A673 (cell line): ENCODE measurements around the gene MYO5B. TPM values are rescaled to one million over a fixed set of nuclear protein-coding genes. Genes with fewer than 3 reads are reported as not detected.
"Not testable (repeated sequence)": the region's sequence is repeated elsewhere in the genome, so short reads cannot be mapped to it uniquely, and the experiment has no call there.

Experiments
- BruUV-seq: library from RNA; stranded (reverse); fragments of 400-500 nt; replicated peaks from 2 replicates; lab custom pipeline; 2021; lab: Mats Ljungman, UMichigan
- CTCF ChIA-PET: fragments of 300-600 bp; sonication (Branson Sonifier 250); formaldehyde crosslinking; loops from one replicate; lab custom pipeline; 2022; ENCODE audit warnings: antibody characterized with exemption; lab: Charles Lee
- POLR2A ChIA-PET: fragments of 300-600 bp; sonication (Branson Sonifier 250); formaldehyde crosslinking; loops from one replicate; lab custom pipeline; 2022; ENCODE audit warnings: antibody characterized with exemption; ENCODE audit not compliant: low non-redundant PET; lab: Charles Lee
- DNase-seq: peaks from one replicate; pipeline ENCODE4 v3.0.0-alpha.2; 2015; ENCODE audit warnings: low spot score
- H3K27ac ChIP-seq: fragments of 200-600 bp; sonication (generic); 2 replicates; pipeline ENCODE4 v1.5.1; 2016; ENCODE audit warnings: mixed run types, low read depth, mild to moderate bottlenecking, mixed read lengths, antibody characterized with exemption, low read length; ENCODE audit not compliant: poor library complexity, severe bottlenecking
- H3K27me3 ChIP-seq: fragments of 200-600 bp; sonication (generic); replicated peaks from 2 replicates; pipeline ENCODE4 v1.6.1; 2017; ENCODE audit warnings: mixed run types, low read depth, mild to moderate bottlenecking, mixed read lengths, antibody characterized with exemption, low read length; ENCODE audit not compliant: insufficient read depth, poor library complexity
- H3K36me3 ChIP-seq: fragments of 200-600 bp; sonication (generic); 2 replicates; pipeline ENCODE4 v1.6.1; 2016; ENCODE audit warnings: mixed run types, mild to moderate bottlenecking, mixed read lengths, antibody characterized with exemption, low read length; ENCODE audit not compliant: insufficient read depth, poor library complexity, severe bottlenecking
- H3K4me1 ChIP-seq: fragments of 200-600 bp; sonication (generic); 2 replicates; pipeline ENCODE4 v1.6.1; 2017; ENCODE audit warnings: mixed run types, mild to moderate bottlenecking, mixed read lengths, antibody characterized with exemption, low read length; ENCODE audit not compliant: insufficient read depth, poor library complexity, severe bottlenecking
- H3K4me3 ChIP-seq: fragments of 200-600 bp; sonication (generic); 2 replicates; pipeline ENCODE4 v1.5.1; 2016; ENCODE audit warnings: low read depth, mixed run types, mild to moderate bottlenecking, mixed read lengths, low read length; ENCODE audit not compliant: poor library complexity, severe bottlenecking
- H3K9me3 ChIP-seq: fragments of 200-600 bp; sonication (generic); 2 replicates; pipeline ENCODE4 v1.6.1; 2016; ENCODE audit warnings: mixed run types, low read depth, mild to moderate bottlenecking, mixed read lengths, antibody characterized with exemption, low read length; ENCODE audit not compliant: poor library complexity, severe bottlenecking
- EZH2 ChIP-seq: fragments of 200-600 bp; sonication (generic); IDR thresholded peaks from 2 replicates; pipeline ENCODE4 v1.6.1; 2017; ENCODE audit warnings: borderline replicate concordance, low read depth, mild to moderate bottlenecking, mixed read lengths, antibody characterized with exemption, low read length; ENCODE audit not compliant: poor library complexity, severe bottlenecking
- intact Hi-C: fragments of 100-400 bp; cut with micrococcal nuclease; formaldehyde crosslinking; loops from one replicate; pipeline ENCODE4 v1.10.0; 2022; ENCODE audit not compliant: unreplicated experiment
- total RNA-seq: library from RNA; stranded (reverse); gene quantifications from 2 replicates; pipeline ENCODE4 v1.2.3, GENCODE V29; 2021
- TF ChIP-seq, protein P1 (sequence below): fragments of 300-800, 200-600 bp; sonication (generic); conservative IDR thresholded peaks from 2 replicates; pipeline ENCODE4 v1.5.1; 2017; ENCODE audit warnings: low read depth, mild to moderate bottlenecking, antibody characterized with exemption, low read length, moderate library complexity, mixed read lengths

Gene MYO5B
- total RNA-seq, 1 experiment from 2014 or later = 0.30 TPM

DNA sequence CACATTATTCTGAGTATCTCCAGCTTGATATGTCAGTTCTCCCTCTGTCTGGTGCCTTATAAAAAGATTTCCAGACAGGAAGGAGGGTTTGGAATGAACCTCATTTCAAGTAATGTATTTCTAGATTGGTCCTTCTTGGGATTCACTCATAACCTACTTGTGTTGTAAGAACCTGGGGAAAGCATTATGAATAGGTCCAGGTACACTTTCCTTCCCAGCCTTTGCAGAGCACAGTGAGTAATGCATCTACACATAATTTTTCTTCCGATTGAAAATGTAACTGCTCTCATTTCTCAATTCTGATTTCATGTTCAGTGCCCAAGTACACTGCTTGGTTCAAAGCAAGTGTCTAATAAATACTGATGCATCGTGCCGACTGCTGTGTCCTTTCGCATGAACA, 356.6 kb downstream of the MYO5B start:
- Histone ChIP-seq H3K4me1 (no peaks in the 10 kb centered on the region), H3K27ac (no peak overlapping the region), H3K27me3 (no peaks in the 10 kb centered on the region), H3K4me3 (no peak overlapping the region), H3K9me3 (no peaks in the 10 kb centered on the region), H3K36me3 (no peaks in the 10 kb centered on the region)
- TF ChIP-seq, protein P1, sequence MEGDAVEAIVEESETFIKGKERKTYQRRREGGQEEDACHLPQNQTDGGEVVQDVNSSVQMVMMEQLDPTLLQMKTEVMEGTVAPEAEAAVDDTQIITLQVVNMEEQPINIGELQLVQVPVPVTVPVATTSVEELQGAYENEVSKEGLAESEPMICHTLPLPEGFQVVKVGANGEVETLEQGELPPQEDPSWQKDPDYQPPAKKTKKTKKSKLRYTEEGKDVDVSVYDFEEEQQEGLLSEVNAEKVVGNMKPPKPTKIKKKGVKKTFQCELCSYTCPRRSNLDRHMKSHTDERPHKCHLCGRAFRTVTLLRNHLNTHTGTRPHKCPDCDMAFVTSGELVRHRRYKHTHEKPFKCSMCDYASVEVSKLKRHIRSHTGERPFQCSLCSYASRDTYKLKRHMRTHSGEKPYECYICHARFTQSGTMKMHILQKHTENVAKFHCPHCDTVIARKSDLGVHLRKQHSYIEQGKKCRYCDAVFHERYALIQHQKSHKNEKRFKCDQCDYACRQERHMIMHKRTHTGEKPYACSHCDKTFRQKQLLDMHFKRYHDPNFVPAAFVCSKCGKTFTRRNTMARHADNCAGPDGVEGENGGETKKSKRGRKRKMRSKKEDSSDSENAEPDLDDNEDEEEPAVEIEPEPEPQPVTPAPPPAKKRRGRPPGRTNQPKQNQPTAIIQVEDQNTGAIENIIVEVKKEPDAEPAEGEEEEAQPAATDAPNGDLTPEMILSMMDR = no peak
- TF ChIP-seq EZH2 = no peak
- POLR2A ChIA-PET = no interaction called here
- intact Hi-C loops = no loop called here
- no peak for DNase-seq
- no TSS peak for BruUV-seq
- CTCF ChIA-PET = no interaction called here

DNA sequence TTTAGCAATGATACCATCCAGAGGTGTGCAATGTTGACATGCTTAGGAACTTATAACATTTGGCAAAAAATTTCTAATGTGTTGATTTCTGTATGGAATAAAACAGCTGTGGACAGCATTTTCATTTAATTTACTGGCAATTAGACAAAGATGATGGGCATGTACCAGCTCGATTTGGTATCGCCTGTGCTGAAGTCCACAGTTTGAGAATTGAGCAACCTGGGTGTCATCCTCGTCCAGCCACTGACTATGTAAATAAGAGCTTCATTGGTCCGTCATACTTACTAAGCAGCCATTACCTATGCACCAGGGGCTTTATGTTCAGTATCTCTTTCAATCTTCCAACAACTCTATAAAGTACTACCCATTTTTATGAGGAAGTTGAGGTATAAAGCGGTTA, 357.1 kb downstream of the MYO5B start:
- H3K4me1 ChIP-seq = no peaks in the 10 kb centered on the region
- no peaks in the 10 kb centered on the region for H3K27me3 ChIP-seq
- no peak overlapping the region for H3K27ac ChIP-seq
- no peaks in the 10 kb centered on the region for H3K9me3 ChIP-seq
- CTCF ChIA-PET = no interaction called here
- no peak for DNase-seq
- BruUV-seq = no TSS peak
- TF ChIP-seq EZH2 = no peak
- no peak overlapping the region for H3K4me3 ChIP-seq
- intact Hi-C loops = no loop called here
- H3K36me3 ChIP-seq = no peaks in the 10 kb centered on the region
- POLR2A ChIA-PET = no interaction called here

DNA sequence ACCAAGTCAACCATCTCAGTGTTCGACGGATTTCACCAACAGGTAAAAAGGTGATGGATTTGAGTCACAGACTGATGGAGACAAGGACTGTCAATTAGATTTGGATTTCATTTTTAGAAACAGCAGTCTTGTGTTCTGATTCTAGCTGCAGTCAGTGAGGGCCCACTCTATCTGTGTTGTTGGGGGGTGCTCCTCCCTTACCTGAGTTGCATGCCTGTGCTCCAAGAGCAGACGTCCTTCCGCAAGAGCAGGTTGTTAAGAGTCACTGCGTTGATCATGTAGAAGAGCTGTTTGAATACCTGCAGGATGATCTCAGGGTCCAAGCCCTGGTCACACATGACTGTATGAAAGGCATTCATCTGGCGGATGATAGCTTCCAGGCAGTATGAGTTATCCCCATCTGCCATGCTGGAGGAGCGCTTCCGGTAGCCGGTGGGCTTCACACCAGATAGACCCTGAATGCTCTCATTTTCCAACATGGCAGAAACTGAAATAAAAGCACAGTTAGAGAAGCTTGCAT, 357.6 kb downstream of the MYO5B start:
- H3K4me1 ChIP-seq, intact Hi-C loops, CTCF ChIA-PET, H3K27me3 ChIP-seq, H3K27ac ChIP-seq, DNase-seq, BruUV-seq, H3K9me3 ChIP-seq, H3K4me3 ChIP-seq, H3K36me3 ChIP-seq: not testable (repeated sequence)
- POLR2A ChIA-PET = interaction anchor here (0.7 kb wide), 1 partner anchor 880 kb away, joined by 3 read pairs; no protein-coding TSS in a partner anchor

DNA sequence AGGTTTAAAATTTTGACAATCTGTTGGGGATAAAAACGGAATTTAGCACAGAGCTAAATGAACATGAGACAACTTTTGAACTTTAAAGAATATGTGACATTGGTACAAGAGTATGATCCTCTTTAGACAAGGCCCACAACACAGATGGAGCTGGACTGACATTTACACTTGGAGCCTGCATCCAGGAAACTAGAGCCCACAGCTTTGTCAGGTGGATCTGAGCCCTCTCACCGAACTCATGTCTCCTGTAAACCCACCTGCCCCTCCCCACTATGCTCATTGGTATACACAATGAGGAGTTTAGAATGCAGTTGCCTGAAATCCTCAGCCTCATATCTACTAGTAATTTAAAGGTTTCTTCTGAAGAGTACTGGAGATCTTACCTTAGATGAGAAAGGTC, 359.5 kb downstream of the MYO5B start:
- Histone ChIP-seq H3K9me3 (no peaks in the 10 kb centered on the region), H3K4me3 (no peak overlapping the region), H3K27ac (no peak overlapping the region), H3K4me1 (no peaks in the 10 kb centered on the region), H3K36me3 (no peaks in the 10 kb centered on the region), H3K27me3 (no peaks in the 10 kb centered on the region)
- no peak for DNase-seq
- ChIA-PET CTCF (no interaction called here), POLR2A (no interaction called here)
- intact Hi-C loops = no loop called here
- TF ChIP-seq EZH2 = no peak
- TF ChIP-seq, protein P1 = no peak
- no TSS peak for BruUV-seq
